GM20000 (cell line): ENCODE data around the gene DNAJB12.
A peak's percentile ranks its signal among the peaks of the same experiment; 100 is the strongest.
"Not testable (repeated sequence)": the region's sequence is repeated elsewhere in the genome, so short reads cannot be mapped to it uniquely, and the experiment has no call there.

Experiments
- DNase-seq: peaks from one replicate; pipeline ENCODE4 v3.0.0; 2012; ENCODE audit warnings: low spot score
- TF ChIP-seq, protein P1 (sequence below): IDR thresholded peaks from 2 replicates; pipeline ENCODE4 v1.5.1; 2012; ENCODE audit warnings: mild to moderate bottlenecking, control low read depth; ENCODE audit errors: extremely low read depth, missing control alignments

Gene DNAJB12

DNA sequence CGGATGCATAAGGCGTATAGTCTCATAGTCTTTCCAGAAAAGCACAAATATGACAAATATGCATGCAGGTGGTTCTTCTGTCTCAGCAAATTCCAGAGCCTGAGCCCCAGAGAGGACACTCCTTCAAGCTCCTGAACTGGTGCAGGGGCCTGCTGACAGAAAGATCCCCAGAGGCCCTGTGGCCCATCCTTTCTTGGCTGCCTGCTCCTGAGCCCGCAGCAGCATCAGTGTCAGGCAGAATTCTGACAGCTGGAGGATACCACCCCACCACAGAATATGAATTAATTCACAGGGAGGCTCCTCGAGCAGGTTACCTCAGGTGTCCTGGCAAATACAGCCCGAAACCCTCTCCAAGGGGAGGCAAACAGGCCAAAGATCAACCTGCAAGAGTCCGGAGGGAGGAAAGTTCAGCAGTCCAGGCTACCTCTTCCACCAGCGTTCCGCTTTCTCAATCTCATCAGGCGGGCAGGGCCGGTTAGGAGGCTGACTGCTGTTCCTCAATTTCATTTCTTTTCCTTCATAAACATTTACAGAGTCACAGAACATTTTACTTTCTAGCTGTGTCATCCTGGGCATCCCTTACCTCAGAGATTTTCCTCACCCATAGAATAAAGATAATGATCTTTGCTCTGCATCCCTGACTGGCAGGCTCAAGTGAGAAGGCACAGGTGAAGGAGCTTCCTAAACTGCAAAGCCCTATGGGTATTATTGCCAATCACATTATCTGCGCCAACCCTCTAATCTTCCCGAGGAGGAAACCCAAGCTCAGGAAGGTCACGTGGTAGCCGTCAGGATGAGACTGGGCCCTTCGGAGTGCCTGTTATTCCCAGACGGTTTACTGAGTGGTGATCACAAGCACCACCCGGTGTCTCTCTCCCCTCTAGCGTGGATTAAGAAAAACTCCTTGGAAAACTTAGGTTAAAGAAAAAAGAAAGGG lies 1.4 kb downstream of the DNAJB12 start:
- TF ChIP-seq, protein P1, sequence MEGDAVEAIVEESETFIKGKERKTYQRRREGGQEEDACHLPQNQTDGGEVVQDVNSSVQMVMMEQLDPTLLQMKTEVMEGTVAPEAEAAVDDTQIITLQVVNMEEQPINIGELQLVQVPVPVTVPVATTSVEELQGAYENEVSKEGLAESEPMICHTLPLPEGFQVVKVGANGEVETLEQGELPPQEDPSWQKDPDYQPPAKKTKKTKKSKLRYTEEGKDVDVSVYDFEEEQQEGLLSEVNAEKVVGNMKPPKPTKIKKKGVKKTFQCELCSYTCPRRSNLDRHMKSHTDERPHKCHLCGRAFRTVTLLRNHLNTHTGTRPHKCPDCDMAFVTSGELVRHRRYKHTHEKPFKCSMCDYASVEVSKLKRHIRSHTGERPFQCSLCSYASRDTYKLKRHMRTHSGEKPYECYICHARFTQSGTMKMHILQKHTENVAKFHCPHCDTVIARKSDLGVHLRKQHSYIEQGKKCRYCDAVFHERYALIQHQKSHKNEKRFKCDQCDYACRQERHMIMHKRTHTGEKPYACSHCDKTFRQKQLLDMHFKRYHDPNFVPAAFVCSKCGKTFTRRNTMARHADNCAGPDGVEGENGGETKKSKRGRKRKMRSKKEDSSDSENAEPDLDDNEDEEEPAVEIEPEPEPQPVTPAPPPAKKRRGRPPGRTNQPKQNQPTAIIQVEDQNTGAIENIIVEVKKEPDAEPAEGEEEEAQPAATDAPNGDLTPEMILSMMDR: no peak
- DNase-seq: no peak

GRCh38 chr10:72351479-72351878 lies 3.2 kb downstream of the DNAJB12 start:
- DNase-seq: no peak
- TF ChIP-seq, protein P1: no peak

DNA sequence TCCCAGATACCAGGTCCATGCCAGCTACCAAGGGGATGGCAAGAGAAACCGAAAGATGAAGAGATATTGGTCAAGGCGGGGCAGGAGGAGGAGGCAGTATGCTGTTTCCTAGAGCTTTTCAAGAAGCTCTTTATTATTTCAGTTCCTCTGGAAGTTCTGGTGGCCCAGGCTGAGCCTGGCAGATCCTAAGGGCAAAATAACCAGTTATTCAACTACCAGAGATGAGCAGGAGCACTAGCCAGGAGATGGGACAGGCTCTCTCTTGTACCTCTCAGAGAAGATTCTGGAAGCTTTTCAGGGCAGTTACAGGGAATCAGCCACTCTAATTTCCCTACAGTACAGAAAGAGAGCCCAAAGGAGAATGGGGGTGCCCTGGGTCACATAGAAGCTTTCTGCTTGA lies 5.3 kb downstream of the DNAJB12 start:
- no peak for DNase-seq
- TF ChIP-seq, protein P1: no peak

DNA sequence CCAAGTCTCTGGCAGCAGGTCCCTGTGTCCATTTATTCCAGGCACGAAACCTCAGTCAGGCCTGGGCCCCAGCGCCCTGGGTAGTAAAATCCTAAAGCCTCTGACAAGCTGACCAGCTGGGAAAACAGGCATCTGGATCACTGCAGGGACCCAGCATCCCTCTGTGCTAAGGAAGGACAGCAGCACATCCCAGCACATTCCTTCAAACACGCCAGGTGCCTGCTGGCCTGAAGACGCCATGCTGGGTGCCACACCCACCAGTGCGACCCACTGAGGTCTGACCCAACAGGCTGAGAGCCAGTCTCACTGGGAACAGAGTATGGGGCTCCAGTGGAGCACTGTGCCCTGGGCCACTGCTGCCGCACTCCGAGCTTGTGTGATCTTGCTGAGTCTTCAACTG lies 6.4 kb downstream of the DNAJB12 start:
- DNase-seq: no peak
- TF ChIP-seq, protein P1: no peak

DNA sequence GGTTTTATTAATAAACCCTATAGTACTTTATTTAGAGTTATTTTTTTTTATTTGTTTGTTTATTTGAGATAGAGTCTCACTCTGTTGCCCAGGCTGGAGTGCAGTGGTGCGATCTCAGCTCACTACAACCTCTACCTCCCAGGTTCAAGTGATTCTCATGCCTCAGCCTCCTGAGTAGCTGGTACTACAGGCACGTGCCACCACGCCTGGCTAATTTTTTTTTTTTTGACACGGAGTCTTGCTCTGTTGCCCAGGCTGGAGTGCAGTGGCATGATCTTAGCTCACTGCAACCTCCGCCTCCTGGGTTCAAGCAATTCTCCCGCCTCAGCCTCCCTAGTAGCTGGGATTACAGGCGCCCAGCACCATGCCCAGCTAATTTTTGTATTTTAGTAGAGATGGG lies 8.6 kb downstream of the DNAJB12 start:
- DNase-seq: not testable (repeated sequence)

GRCh38 chr10:72344932-72345331 lies 9.8 kb downstream of the DNAJB12 start:
- DNase-seq: no peak
- TF ChIP-seq, protein P1: no peak

DNA sequence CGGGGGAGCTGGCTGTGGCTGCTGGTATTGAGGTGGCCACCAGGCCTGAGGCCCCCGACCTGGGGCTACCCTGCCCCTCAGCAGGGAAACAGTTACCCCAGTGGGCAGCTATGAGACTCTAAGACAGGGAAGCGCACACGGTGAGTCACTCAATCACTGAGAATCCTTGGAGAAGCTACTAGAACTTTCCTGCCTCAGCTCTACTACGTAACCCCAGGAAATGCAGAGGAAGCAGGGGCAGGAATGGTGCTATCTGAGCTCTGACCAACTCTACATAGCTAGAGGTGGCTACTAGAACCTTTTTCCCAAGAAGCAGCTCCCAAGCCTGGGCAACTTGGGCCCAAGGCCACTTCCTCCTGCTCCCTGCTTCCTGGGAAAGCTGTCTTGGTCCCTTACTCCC lies 11.8 kb downstream of the DNAJB12 start:
- DNase-seq: no peak
- TF ChIP-seq, protein P1: no peak

DNA sequence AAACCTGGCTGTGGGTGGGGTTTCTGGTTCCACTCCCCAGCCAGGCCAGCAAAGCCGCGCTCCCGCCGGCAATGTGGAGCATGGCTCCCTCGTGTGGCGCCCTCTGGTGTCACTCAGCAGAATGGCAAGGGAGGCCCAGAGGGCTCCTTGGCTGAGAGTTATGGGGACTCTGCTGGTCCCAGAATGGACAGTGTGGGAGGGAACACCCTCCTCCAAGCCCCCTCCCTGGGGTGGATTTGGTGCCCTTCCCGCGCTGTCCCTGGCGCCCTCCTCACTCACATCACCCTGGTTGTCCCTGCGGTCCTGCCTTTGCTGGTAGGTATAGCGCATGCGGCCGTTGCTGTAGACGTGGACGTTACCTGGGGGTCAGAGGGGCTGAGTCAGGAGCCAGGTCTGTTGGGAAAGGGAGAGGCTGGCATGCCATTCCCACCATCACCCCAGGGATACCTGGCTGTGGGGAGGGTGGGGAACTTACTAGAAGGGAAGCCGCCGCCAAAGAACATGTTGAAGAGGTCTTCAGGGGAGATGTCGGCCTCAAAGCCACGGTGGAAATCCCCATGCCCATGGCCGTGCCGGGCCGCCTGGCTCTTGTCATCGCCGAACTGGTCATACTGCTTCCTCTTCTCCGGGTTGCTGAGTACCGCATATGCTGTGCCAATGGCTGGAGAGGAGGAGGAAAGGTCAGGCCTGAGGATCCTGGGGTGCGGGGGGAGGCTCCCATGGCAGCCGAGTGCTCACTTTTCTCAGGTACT lies 14.0 kb downstream of the DNAJB12 start:
- peak; percentile 77 for DNase-seq
- TF ChIP-seq, protein P1: peak; percentile 84
